GM12872 (cell line): Measurements from ENCODE around the gene CTIF.

Experiments used
- CTCF ChIP-seq: IDR thresholded peaks from 3 replicates; pipeline ENCODE4 v1.5.1; 2011; ENCODE audit warnings: low read depth, mild to moderate bottlenecking, low read length, moderate library complexity; ENCODE audit not compliant: insufficient read depth

Gene CTIF

GRCh38 chr18:48706731-48707130 is 167.9 kb downstream of the CTIF start:
- TF ChIP-seq CTCF = no peak

- no peak for TF ChIP-seq CTCF
These were observed 168.9 kb downstream of the CTIF start for GRCh38 chr18:48707636-48708296.

GRCh38 chr18:48708807-48709206 is 170.0 kb downstream of the CTIF start:
- TF ChIP-seq CTCF = no peak

GRCh38 chr18:48709371-48710062 is 170.7 kb downstream of the CTIF start:
- TF ChIP-seq CTCF = no peak

- TF ChIP-seq CTCF = peak; percentile 78
These were observed 173.0 kb downstream of the CTIF start for GRCh38 chr18:48711651-48712486.

GRCh38 chr18:48713309-48713708 is 174.5 kb downstream of the CTIF start:
- TF ChIP-seq CTCF = no peak

- TF ChIP-seq CTCF = no peak
These were observed 176.0 kb downstream of the CTIF start for GRCh38 chr18:48714873-48715272.
